Measurements from ENCODE around the gene POLR1A.

The POLR1A gene

GRCh38 chr2:85997017-85997970 is 108.4 kb downstream of the POLR1A start:
- H3K27me3 ChIP-seq (ENCODE audit: insufficient read depth, low read length, poor library complexity, severe bottlenecking), result no peaks in the 10 kb centered on the region
- no peak overlapping the region for H3K9ac ChIP-seq (ENCODE audit: low read depth, low read length, poor library complexity, severe bottlenecking)
- no peaks in the 10 kb centered on the region for H3K79me2 ChIP-seq (ENCODE audit: insufficient read depth, low read length)
- no peak overlapping the region for H2AFZ ChIP-seq (ENCODE audit: low read length)
- peaks cover 8% of the 10 kb centered on the region; the same call in 1 of the 2 replicates for H3F3A ChIP-seq (ENCODE audit: low read depth)
- no peaks in the 10 kb centered on the region for H3K36me3 ChIP-seq (ENCODE audit: insufficient read depth, low read length)
- no peak overlapping the region for H3K4me2 ChIP-seq (ENCODE audit: low read depth, low read length, poor library complexity, severe bottlenecking)
- H4K20me1 ChIP-seq (ENCODE audit: insufficient read depth, low read length, poor library complexity, severe bottlenecking), result no peaks in the 10 kb centered on the region
- H3K4me1 ChIP-seq (ENCODE audit: insufficient read depth, low read length, poor library complexity, severe bottlenecking), result peaks cover 73% of the 10 kb centered on the region
- no peak for TF ChIP-seq CTCF (conservative IDR thresholded peaks at IDR 0.05; ENCODE audit: low read length)
- TF ChIP-seq EZH2phosphoT487 (IDR thresholded peaks at IDR 0.05; ENCODE audit: borderline replicate concordance), result no peak
- no peak overlapping the region for H3K4me3 ChIP-seq (ENCODE audit: low read length, poor library complexity, severe bottlenecking)
- H3K9me2 ChIP-seq (replicated peaks; ENCODE audit: low read depth, low read length), result no peaks in the 10 kb centered on the region
- H3K9me3 ChIP-seq (ENCODE audit: insufficient read depth, low read depth, low read length), result no peaks in the 10 kb centered on the region

- no peak overlapping the region for H3K4me3 ChIP-seq (ENCODE audit: low read length, poor library complexity, severe bottlenecking)
- no peaks in the 10 kb centered on the region for H3K79me2 ChIP-seq (ENCODE audit: insufficient read depth, low read length)
- no peaks in the 10 kb centered on the region for H3K27me3 ChIP-seq (ENCODE audit: insufficient read depth, low read length, poor library complexity, severe bottlenecking)
- no peaks in the 10 kb centered on the region for H3K9me3 ChIP-seq (ENCODE audit: insufficient read depth, low read depth, low read length)
- H4K20me1 ChIP-seq (ENCODE audit: insufficient read depth, low read length, poor library complexity, severe bottlenecking), result no peaks in the 10 kb centered on the region
- H3K4me1 ChIP-seq (ENCODE audit: insufficient read depth, low read length, poor library complexity, severe bottlenecking), result peaks cover 72% of the 10 kb centered on the region
- no peaks in the 10 kb centered on the region for H3K9me2 ChIP-seq (replicated peaks; ENCODE audit: low read depth, low read length)
- TF ChIP-seq EZH2phosphoT487 (IDR thresholded peaks at IDR 0.05; ENCODE audit: borderline replicate concordance) (no peak), CTCF (conservative IDR thresholded peaks at IDR 0.05; ENCODE audit: low read length) (no peak)
- H3K4me2 ChIP-seq (ENCODE audit: low read depth, low read length, poor library complexity, severe bottlenecking), result no peak overlapping the region
- H3K9ac ChIP-seq (ENCODE audit: low read depth, low read length, poor library complexity, severe bottlenecking), result no peak overlapping the region
- H3K36me3 ChIP-seq (ENCODE audit: insufficient read depth, low read length), result no peaks in the 10 kb centered on the region
- H2AFZ ChIP-seq (ENCODE audit: low read length), result no peak overlapping the region
- H3F3A ChIP-seq (ENCODE audit: low read depth), result peaks cover 8% of the 10 kb centered on the region; the same call in 1 of the 2 replicates
These were observed 109.1 kb downstream of the POLR1A start for GRCh38 chr2:85996591-85996990.

GRCh38 chr2:85995648-85996529 is 109.8 kb downstream of the POLR1A start:
- Histone ChIP-seq H3K36me3 (ENCODE audit: insufficient read depth, low read length) (no peaks in the 10 kb centered on the region), H3K9ac (ENCODE audit: low read depth, low read length, poor library complexity, severe bottlenecking) (no peak overlapping the region), H3K4me1 (ENCODE audit: insufficient read depth, low read length, poor library complexity, severe bottlenecking) (peaks cover 65% of the 10 kb centered on the region), H2AFZ (ENCODE audit: low read length) (no peak overlapping the region), H3K4me2 (ENCODE audit: low read depth, low read length, poor library complexity, severe bottlenecking) (no peak overlapping the region), H3K9me3 (ENCODE audit: insufficient read depth, low read depth, low read length) (no peaks in the 10 kb centered on the region), H3K27me3 (ENCODE audit: insufficient read depth, low read length, poor library complexity, severe bottlenecking) (no peaks in the 10 kb centered on the region), H4K20me1 (ENCODE audit: insufficient read depth, low read length, poor library complexity, severe bottlenecking) (no peaks in the 10 kb centered on the region), H3F3A (ENCODE audit: low read depth) (peaks cover 8% of the 10 kb centered on the region; the same call in 1 of the 2 replicates), H3K79me2 (ENCODE audit: insufficient read depth, low read length) (no peaks in the 10 kb centered on the region), H3K4me3 (ENCODE audit: low read length, poor library complexity, severe bottlenecking) (no peak overlapping the region), H3K9me2 (replicated peaks; ENCODE audit: low read depth, low read length) (no peaks in the 10 kb centered on the region)
- no peak for TF ChIP-seq EZH2phosphoT487 (IDR thresholded peaks at IDR 0.05; ENCODE audit: borderline replicate concordance)
- no peak for TF ChIP-seq CTCF (conservative IDR thresholded peaks at IDR 0.05; ENCODE audit: low read length)

Data from Loucy (cell line).